Cardiac fibroblast (primary cell): Measurements from ENCODE around the gene ARID3A.

ENCODE experiments used
- DNase-seq, 2 donors: peaks; one replicate each; pipeline versions ENCODE4 v3.0.0 to v3.0.0-alpha.2; 2010; ENCODE audit warnings: low read depth in 2 of 2
- H3K4me3 ChIP-seq, 2 donors: replicated peaks in 1 of 2; 1 replicate in 1 of 2; 2 replicates in 1 of 2; pipeline ENCODE4 v1.5.1; 2011; ENCODE audit warnings: low read depth in 2 of 2, low read length in 2 of 2, mild to moderate bottlenecking in 2 of 2, moderate library complexity in 1 of 2
- CTCF ChIP-seq: IDR thresholded peaks from one replicate; pipeline ENCODE4 v1.5.1; 2011; ENCODE audit warnings: low read depth, mild to moderate bottlenecking, low read length, inconsistent platforms

Gene ARID3A

GRCh38 chr19:1007399-1008251, 81.8 kb downstream of the ARID3A start:
- DNase-seq = no peak
- H3K4me3 ChIP-seq = no peak overlapping the region
- no peak for TF ChIP-seq CTCF

- DNase-seq = no peak
- TF ChIP-seq CTCF = no peak
- no peak overlapping the region for H3K4me3 ChIP-seq
Measured at GRCh38 chr19:1008268-1009040, 82.6 kb downstream of the ARID3A start.

GRCh38 chr19:1009041-1009980, 83.5 kb downstream of the ARID3A start:
- TF ChIP-seq CTCF = no peak
- DNase-seq = peak; percentile 53 to 78

GRCh38 chr19:1009981-1010538, 84.2 kb downstream of the ARID3A start:
- H3K4me3 ChIP-seq = no peak overlapping the region
- no peak for TF ChIP-seq CTCF
- no peak for DNase-seq

More at GRCh38 chr19:1009041-1009980, 83.5 kb downstream of the ARID3A start:
- no peak overlapping the region for H3K4me3 ChIP-seq

GRCh38 chr19:1010586-1011510, 85.0 kb downstream of the ARID3A start:
- H3K4me3 ChIP-seq = no peak overlapping the region
- no peak for DNase-seq
- TF ChIP-seq CTCF = no peak
